ENCODE measurements around the gene CUX1.

CUX1 gene

DNA sequence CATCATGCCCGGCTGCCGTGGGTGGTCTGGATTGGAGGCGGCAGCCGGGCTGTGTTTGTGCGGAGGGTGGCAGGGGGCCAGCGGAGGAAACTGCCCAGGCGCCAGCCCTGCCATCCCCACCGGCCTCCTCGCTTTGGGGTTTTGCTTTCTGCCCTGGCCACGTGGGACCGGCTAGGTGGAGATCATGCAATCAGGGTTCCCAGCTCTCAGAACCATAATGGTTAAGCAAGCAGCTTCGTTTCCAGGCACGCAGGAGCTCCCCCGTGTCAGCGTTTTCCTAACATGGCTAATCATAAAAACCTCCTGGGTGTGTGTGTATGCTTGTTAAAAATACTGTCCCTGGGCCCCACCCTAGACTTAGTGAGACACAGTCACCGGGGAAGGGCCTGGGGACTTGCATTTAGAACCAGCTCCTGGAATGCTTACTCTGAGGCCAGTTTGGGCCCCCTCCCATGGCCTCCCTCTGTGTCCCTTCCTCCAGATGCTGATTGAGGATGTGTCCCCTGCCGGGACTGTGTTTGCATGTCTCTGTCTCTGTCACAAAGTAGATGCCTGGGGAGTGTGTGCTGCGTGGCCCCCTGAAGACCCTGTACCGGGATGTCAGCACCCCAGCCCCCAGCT is 119.3 kb downstream of the CUX1 start:
- no peak for DNase-seq (ENCODE audit: low read depth in 2 of 2)

DNA sequence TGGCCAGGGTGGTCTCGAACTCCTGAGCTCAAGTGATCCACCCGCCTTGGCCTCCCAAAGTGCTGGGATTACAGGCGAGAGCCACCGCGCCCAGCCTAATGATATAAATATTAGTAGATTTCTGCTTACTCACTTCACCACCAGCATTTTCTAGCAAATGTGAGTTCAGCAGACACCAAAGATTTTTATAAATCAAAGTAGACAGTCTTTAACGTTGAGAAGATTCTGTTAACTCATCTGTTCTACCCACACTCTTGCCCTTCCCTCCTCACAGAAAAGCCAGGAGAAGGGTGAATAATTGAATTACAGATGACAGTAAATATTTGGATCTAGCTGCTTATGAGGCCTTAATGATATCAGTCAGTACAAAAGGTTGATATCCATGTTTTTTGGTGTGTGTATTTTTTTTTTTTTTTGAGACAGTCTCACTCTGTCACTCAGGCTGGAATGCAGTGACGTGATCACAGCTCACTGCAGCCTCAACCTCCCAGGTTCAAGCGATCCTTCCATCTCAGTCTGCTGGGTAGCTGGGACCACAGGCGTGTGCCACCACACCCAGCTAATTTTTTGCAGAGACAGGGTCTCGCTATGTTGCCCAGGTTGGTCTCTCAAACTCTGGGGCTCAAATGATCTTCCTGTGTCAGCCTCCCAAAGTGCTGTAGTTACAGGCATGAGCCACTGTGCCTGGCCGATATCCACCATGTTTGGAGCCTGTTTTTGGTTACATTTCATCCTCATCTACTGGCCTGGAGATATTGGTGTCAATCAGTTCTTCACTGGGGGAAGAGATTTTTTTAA is 120.5 kb downstream of the CUX1 start:
- no peak for DNase-seq (ENCODE audit: low read depth in 2 of 2)

DNA sequence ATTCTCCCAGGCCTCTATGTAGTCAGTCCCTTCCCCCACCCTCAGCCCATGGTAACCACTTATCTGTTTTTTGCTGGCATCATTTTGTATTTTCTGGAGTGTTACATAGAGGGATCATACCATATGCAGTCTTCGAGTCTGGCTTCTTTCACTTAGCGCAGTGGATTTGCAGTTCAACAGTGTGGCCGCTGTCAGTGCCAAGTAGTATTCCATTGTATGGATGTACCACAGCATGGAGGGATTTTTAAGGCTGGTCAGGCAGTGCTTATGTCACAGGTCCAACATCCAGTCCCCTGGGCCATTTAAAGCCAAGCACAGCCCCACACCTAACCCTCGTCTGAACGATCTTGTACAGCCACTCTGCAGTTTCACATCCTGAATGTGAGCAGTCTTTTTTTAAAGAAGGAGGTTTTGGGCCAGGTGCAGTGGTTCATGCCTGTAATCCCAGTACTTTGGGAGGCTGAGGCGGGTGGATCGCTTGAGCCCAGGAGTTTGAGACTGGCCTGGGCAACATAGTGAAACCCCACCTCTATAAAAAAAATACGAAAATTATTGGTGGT is 121.8 kb downstream of the CUX1 start:
- DNase-seq (ENCODE audit: low read depth in 2 of 2), result no peak

DNA sequence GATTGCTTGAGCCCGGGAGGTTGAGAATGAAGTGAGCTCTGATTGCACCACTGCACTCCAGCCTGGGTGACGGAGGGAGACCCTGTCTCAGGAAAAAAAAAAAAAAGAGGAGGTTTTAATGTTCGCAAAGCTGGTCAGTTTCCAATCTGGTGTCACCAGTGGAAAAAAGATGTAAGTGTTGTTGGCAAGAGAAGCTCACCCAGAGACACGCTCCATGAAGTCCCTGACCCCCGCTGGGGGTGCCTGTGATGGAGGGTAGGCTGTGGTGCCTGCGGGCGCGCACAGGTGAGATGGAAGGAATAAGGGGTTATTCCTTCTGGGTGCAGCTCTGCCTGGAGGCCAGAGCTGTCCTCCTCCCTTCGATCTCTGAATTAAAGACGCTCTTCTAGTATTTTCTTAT is 122.7 kb downstream of the CUX1 start:
- no peak for DNase-seq (ENCODE audit: low read depth in 2 of 2)

DNA sequence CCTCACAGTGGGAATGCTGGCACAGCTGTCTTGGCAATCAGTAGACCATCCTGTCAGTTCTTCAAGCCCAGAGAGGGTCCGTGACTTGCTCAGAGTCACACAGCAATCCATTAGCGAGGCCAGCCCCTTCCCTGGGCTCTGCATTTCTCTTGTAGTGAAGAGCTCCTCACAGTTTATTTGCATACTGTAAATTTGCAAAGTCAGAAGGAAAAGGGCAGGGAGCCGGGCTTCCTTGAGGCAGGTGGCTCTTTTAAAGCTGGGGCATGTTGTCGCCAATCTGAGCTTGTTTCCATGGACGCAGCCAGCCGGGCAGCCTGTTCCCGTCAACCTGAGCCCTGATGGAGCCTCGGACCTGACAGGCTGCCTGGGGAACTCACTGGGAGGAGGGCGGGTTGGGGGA is 123.4 kb downstream of the CUX1 start:
- no peak for DNase-seq (ENCODE audit: low read depth in 2 of 2)

DNA sequence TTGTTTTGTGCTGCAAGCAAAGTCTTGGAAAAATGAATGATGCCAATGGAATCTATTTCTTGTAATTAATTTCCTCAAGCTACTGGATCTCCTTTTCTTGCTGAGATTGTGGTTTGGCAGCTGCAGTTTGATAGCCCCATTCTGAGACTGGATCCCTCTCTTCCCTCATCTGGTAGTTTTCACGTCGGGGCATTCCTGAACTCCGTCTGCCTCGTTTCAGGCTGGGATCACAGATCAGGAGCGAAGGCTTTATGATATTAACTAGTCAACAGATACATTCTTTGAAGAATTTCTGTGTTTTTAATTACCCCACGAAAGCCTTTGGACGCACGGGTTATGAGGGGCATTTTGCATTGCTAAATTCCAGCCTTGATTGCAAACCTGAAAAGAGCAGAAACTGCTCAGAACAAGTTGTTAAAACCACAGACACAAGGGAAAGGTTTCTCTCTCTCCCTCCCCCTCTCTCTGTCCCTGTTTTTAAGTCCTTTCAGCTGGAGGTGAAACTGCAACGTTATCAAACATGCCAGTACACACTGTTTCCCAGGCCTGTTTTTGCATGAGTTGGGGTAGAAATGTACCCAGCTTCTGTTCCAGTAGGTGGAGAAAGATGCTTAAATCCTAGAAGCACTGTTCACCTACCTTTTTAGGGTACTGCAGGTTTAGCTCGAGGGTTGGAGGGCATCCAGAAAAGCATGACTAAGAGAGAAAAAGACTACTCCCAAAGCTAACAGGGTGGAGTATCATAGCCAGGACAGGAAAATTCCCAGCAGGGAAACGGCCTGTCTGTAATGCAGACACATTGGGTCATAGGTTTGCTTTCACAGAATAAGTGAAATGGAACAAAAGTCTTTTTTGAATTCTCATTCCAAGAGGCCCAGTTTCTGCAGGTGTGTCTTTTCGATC is 124.3 kb downstream of the CUX1 start:
- DNase-seq (ENCODE audit: low read depth in 2 of 2), result no peak

DNA sequence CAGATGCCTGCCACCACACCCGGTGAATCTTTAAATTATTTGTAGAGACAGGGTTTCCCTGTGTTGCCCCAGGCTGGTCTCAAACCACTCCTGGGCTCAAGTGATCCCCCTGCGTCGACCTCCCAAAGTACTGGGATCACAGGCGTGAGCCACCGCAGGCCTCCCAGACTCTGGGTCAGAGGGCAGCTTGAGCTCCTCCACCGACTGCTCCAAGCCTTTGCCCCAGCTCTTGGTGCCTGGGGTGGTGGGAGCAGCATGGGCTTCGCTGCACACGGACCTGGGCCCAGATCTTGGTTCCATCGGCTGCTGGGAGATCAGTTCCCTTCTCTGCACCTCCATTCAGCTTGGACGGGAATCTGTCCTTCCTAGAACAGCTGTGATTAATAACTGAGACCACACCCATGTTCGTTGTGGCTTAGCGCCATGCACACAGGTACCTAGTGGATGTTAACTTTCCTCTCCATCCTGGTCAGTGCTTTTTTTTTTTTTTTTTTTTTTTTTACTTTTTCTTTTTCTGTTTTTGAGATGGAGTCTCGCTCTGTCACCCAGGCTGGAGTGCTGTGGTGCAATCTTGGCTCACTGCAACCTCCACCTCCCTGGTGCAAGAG is 125.3 kb downstream of the CUX1 start:
- no peak for DNase-seq (ENCODE audit: low read depth in 2 of 2)

DNA sequence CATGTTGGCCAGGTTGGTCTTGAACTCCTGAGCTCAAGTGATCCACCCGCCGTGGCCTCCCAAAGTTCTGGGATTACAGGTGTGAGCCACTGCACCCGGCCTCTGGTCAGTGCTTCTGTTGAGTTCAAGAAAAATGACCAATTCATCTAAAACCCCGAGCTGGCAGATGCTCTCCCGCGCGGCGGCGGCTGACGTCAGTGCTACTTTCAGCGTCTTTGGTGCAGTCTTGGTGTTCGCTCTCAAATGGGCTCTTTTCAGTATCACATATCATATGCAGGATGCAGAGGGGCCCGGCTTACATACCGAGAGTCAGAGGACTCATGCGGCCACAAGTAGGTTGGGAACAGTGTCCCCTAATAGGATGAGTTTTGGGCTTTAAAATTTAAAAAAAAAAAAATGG is 125.9 kb downstream of the CUX1 start:
- DNase-seq (ENCODE audit: low read depth in 2 of 2), result no peak

DNA sequence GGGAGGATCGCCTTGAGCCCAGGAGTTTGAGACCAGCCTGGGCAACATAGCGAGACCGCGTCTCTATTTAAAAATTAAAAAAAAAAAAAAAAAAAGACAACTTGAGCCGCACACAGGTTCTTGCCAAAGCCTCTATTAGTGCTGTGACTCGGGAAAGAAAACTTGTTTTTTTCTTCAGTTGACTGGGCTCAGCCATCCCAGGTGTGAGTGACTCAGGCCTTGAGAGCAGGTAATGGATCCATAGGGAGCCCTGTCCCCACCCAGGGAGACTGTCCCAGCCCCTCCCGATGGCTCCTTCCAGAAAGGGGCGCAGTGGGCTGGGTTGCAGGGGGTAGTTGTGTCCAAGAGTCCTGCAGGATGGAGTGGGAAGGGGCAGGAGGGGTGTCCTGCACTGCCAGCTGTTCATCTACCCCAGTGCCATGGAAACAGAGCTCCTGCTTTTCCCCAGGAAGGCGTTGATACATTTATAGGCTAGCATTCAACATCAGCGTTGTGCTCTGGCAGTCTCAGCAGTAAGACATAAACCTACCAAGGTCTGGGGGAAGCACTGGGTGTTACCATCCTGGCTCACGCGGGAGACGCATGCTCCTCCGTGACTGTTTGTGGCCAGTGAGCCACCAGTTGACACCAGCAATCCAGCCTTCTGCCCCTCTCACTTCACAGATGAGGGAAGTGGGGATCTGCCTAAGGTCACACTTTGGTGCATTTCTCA is 126.6 kb downstream of the CUX1 start:
- DNase-seq (ENCODE audit: low read depth in 2 of 2), result no peak

DNA sequence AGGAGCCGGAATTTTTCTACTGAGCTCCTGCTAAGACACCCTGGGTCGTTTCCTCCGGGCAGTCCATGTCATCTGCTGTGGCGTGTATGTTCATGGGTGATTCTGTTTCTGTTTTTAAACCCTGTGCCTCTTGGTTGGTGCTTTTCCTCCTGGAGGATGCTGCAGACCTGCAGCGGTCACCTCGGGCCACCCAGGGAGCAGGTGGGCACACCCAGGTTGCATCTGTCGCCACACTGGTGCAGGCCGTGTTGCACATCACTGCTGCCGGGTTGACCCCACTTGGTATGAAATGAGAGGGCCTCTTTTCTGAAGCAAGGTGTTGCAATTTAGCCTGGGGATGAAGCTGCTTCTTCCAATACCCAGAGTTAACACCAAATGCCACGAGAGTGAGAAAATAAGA is 127.2 kb downstream of the CUX1 start:
- no peak for DNase-seq (ENCODE audit: low read depth in 2 of 2)

DNA sequence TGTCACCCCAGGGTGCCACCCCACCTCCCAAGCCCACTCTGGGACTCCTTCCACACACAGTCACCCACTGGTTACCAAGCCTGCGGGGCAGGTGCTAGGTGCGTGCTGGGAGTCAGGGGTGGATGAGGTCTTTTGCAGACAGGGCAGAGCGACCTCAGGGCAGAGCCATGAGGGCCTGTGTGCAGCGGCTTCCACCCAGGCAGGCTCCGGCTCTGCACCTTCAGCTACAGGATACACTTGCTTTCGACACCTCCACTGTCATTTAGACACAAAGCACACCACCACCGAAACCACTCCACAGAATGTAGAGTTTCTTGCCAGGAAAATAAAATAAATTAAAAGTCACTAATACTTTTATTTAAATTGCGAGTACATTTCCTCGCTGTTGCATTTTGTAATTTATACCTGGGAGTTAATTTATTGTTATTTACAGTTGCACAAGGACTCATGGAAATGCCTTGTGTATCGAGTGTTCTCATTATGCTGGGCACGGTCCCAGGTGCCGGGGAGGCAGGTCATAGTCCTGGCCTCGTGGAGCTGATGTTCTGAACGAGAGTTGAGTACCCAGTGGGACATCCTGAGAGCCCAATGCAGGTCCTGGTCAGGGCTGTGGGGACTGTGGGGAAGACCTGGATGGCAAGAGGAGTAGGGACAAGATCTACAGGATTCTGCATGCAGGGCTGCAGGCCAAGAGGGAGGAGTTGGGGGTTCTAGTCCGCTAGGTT is 127.8 kb downstream of the CUX1 start:
- DNase-seq (ENCODE audit: low read depth in 2 of 2), result no peak

DNA sequence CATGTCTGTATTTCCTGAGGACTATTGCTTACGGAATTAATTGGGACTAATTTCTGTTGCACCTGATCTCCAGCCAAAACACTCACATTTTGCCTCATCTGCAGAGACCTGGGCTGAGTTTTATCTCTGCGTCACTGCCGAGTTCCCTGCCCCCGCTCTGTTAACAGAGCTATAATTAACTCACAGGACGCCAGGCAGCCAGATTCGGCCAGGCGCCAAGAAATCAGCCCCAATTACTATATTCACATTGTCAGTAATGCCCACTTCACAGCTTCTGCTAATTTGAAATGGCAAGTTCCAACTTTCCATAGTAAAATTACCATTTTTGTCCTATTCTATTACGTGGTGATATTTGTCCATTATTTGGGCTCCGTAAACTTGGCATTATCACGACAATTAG is 130.5 kb downstream of the CUX1 start:
- no peak for DNase-seq (ENCODE audit: low read depth in 2 of 2)

DNA sequence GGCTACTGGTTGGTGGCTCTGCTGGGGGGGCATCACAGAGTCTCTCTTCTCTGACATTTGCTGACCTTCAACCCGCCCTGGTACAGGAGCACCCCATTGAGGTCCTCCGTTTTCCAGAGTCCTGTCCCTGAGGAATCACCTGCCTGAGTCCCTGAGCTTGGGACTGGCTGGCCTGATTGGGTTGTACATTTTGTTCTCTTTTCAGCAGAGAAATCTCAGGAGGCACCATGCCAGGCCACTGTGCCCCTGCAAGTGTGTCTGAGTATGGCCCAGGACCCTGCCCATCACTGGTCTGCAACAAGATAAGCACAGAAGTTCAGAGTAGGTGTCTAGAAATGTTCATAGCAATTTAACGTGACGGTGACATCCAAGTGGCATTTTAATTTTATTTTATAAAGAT is 131.2 kb downstream of the CUX1 start:
- DNase-seq (ENCODE audit: low read depth in 2 of 2), result no peak

DNA sequence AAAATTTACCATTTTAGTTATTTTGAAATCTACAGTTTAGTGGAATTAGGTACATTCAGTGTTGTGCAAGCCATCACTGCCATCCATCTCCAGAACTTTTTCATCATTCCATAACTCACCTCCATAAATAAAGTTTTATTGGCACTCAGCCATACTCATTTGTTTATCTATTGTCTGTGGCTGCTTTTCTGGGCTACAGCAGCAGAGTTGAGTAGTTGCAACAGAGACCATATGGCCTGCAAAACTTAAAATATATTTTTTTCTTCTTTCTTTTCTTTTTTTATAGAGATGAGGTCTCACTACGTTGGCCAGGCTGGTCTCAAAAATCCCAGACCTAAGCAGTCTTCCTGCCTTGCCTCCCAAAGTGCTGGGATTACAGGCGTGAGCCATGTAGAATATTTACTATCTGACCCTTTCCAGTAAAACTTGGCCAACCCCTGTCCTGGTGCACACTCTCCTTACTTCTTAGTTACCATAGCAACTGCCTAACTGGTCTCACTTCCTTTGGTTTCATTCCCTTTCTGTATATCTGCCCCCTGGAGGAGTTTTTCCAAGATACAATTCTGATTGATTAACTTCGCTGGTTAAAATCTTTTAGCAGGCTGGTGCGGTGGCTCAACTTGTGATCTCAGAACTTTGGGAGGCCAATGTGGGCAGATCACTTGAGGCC is 133.2 kb downstream of the CUX1 start:
- DNase-seq (ENCODE audit: low read depth in 2 of 2), result no peak

DNA sequence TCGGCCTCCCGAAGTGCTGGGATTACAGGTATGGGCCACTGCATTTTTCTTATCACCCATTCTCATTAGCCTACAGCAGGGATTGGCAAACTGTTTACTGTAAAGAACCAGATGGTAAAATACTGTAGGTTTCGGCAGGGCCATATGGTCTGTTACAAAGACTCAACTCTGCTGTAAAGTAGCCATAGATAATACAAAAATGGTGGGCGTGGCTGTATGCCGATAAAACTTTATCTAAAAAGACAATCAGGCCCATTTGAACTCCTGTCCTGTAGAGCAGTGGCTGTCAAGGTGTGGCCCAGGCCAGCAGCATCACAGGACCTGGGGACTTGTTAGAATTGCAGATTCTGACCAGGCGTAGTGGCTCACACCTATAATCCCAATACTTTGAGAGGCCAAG is 134.3 kb downstream of the CUX1 start:
- DNase-seq (ENCODE audit: low read depth in 2 of 2), result no peak

DNA sequence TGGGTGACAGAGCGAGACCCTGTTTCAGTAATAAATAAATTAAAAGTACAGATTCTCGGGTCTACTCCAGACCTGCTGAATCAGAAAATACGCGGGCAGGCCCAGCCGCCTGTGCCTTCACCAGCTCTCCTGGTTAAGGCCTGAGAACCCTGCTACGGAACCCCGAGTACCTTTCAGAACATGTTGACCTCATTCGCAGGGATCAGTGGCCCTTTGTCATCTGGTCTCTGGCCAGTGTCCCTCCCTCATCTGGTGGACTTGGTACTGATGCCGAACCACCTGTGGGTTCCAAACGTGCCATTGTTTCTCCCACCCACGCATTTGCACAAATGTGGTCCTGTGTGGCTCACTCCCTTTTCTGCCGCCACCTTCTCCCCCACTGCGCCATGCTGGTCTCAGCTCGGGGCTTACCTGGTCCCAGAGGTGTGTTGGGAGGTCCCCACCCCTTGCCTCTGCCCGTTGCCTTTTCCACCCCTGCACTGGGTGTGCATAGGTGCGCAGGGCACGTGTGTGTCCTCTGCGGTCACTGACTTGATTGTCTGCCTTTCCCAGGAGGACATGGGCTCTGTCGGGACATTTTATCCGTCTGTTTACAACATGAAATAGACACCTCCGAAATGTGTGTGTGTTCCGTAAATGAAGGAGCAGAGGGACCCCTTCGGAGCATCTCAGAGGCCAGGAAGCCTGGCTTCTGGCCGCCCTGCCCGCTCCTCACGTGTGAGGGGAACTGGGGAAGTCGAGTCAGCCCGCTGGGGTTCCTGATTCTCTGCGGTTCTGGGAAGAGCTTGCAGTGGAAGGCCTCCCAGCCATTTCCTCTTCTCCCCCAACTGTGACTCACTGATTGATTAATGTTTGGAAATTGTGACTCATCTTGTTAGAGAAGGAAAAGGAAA is 135.2 kb downstream of the CUX1 start:
- no peak for DNase-seq (ENCODE audit: low read depth in 2 of 2)

DNA sequence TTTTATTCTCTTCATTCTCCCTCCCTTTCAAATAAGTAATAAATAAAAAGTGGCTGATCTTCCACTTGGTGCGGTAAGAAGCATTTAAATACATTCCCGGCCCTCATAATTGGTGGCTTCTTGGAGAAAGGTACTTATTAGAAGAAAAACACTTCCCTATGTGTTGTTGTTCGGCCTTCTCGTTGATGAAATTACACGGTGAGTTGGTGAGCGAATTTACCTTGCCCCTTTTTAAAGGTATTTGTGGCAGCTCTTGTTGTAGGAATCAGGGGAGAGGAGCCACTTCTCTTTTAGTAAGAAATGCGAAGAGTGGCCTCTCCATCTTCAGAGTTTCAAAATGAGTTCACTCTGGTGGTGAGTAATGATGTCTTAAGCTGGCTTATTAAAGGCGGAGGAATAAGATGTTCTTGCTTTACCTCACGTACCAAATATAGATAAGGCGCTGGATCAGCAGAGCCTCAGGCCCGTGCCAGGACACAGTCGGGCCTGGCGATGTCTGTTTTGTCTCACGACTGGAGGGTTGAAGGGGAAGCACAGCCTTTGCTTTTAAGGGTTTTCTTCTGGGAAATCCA is 135.9 kb downstream of the CUX1 start:
- DNase-seq (ENCODE audit: low read depth in 2 of 2), result no peak

DNA sequence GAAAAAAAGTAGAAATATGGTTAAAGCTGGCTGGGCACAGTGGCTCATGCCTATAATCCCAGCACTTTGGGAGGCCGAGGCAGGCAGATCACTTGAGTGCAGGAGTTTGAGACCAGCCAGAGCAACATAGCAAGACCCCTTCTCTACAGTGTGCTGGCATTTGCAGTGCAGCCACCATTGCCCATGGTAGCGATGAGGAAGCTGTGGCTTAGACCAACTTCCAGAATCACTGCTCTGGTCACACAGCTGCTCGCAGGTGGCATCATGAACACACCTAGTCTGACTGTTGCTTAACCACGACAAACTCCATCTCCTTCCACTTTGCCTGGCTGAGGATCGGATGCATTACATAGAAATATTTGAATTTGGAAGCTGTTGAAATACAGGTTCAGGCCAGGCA is 137.1 kb downstream of the CUX1 start:
- DNase-seq (ENCODE audit: low read depth in 2 of 2), result no peak

DNA sequence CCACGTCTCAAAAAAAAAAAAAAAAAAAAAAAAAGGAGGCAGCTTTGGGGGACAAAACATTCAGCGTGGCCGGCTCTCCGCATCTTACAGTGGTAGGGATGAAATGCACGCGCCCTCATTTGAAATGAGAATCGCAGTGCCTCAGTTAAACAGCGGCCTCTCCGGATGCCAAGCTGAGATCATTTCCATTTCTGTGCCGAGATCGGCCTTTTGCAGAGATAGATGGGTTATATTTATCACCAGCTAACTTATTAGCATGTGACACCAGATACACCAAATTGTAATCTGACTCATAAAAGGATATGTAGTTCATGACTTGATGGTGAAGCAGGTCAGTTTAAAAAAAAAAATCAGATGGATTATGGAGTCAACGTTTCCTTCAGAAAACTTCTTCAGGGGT is 138.7 kb downstream of the CUX1 start:
- no peak for DNase-seq (ENCODE audit: low read depth in 2 of 2)

Data from stimulated activated CD8-positive, alpha-beta memory T cell treated with anti-CD3 and anti-CD28 coated beads, Interleukin-7, amount 100 ng/mL, for 1 hour (primary cell).